Mesodermal cell (in vitro differentiated cells): ENCODE measurements around the gene UCP3. TPM values are rescaled to one million over a fixed set of nuclear protein-coding genes. Genes with fewer than 3 reads are reported as not detected.

Source experiments
- H3K27ac ChIP-seq: 2 replicates; pipeline ENCODE4 v1.7.0; 2013; ENCODE audit warnings: mild to moderate bottlenecking, low read depth, low read length, moderate library complexity; ENCODE audit not compliant: severe bottlenecking
- H3K36me3 ChIP-seq: 2 replicates; pipeline ENCODE4 v1.7.1; 2013; ENCODE audit warnings: mild to moderate bottlenecking, low read length, moderate library complexity; ENCODE audit not compliant: control insufficient read depth, insufficient read depth
- H3K4me1 ChIP-seq: one replicate; pipeline ENCODE4 v1.7.1; 2013; ENCODE audit warnings: mild to moderate bottlenecking, low read length; ENCODE audit not compliant: insufficient read depth, control insufficient read depth, poor library complexity, severe bottlenecking
- H3K4me3 ChIP-seq: 2 replicates; pipeline ENCODE4 v1.7.0; 2013; ENCODE audit warnings: low read length, control low read depth, mild to moderate bottlenecking; ENCODE audit not compliant: insufficient read depth, poor library complexity, severe bottlenecking; ENCODE audit errors: extremely low read depth
- H3K9me3 ChIP-seq: 2 replicates; pipeline ENCODE4 v1.7.1; 2013; ENCODE audit warnings: mild to moderate bottlenecking, low read length, moderate library complexity; ENCODE audit not compliant: control insufficient read depth
- WGBS, 2 experiments: methylation state at CpG; one replicate each; pipeline ENCODE4 v1.1.5; 2013; ENCODE audit warnings: missing lambda C conversion rate in 2 of 2; ENCODE audit not compliant: insufficient coverage in 2 of 2; 5-methylcytosine and 5-hydroxymethylcytosine counted together
- polyA plus RNA-seq, 2 experiments: library from polyadenylated mRNA; stranded (reverse); fragments of 50-300 nt; gene quantifications; one replicate each; pipeline ENCODE4 v1.2.3, GENCODE V29; 2013

The UCP3 gene, protein sequence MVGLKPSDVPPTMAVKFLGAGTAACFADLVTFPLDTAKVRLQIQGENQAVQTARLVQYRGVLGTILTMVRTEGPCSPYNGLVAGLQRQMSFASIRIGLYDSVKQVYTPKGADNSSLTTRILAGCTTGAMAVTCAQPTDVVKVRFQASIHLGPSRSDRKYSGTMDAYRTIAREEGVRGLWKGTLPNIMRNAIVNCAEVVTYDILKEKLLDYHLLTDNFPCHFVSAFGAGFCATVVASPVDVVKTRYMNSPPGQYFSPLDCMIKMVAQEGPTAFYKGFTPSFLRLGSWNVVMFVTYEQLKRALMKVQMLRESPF
- 0.26 TPM for polyA plus RNA-seq (2013, experiment 1 of 2)
- polyA plus RNA-seq (2013, experiment 2 of 2): 0.35 TPM

DNA sequence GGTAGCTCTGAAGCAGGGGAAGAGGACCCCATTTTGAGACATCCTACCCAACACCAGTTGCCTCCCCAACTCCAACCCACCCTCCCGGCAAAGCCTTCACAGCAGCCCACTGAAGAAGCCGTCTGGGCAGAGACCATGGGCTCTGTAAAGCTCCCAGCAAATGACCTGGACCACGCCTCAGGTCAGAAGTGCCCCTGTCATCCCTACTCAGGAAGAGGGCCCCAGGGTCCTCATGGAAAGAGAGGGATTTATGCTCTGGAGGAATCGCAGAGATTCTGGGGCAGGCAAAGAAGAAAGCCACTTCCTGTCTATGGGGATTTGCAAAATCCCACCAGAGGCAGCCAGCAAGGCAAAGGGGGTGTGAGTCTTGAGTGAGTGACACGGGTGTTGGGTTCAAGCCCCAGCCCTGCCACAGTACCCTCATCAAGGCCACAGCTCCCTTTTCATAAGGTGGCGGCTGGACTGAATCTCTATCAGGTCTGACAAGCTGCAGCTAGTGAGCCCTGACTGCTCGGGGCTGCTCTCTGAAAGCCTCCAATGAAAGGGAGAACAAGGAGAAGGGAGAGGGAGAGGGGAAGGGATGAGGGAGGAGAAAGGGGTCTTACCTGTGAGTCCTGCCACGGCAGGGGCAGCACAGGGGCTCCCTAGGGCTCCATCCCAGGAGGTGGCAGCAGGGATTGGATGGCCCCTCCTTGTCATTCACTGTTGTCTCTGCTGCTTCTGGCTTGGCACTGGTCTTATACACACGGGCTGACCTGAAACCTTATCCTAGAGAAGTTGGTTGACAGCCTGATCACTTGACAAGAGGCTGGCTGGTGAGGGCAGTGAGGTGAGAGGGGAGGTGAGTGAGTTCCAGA, at the start of gene UCP3:
Gene UCP3 (minus strand): TSS at position 713 of the 857 bp plus-strand sequence. CDS start 2,043 bp downstream, outside the sequence.
- Histone ChIP-seq H3K9me3 (no peaks in the 10 kb centered on the region), H3K36me3 (peaks cover 12% of the 10 kb centered on the region), H3K4me3 (no peak within 1 kb of the TSS), H3K4me1 (peaks cover 15% of the 10 kb centered on the region), H3K27ac (no peak within 1 kb of the TSS)
- 75 to 84% methylated on average over 5 to 6 of the region's 9 CpGs for WGBS, 2 experiments

DNA sequence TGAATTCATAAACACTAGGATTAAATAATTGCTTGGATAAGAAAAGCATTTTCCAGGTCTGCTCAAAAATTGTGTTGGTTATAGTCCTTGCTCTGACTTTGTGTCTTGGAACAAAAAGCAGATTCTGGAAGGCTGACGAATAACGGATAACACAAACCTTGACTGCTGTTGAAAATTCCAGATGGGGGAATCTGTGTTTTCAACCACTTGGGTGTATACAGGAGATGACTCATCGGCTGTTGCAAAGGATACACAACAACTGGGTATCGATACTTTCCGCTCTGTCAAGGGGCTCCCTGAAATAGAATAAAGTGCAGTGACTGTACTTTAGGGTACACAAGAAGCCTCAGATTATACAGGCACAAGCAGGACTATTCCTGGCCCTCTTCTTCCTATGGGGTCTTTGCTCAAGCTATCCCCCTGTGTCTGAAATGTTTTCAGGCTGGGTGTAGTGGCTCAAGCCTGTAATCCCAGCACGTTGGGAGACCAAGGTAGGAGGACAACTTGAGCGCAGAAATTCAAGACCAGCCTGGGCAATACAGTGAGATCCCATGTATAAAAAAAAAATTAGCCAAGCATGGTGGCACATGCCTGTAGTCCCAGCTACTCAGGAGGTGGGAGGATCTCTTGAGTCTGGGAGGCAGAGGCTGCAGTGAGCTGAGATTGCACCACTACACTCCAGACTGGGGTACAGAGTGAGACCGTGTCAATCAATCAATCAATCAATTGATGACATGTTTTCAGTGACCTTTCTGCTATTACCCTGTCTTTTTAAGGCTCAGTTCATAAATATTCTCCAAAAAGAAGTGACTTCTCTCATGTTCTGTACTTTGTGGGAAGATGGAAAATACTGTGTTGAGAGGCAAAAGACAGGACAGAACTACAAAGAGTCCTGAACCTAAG, 48.6 kb upstream of the UCP3 start:
- WGBS, 2 experiments: 90 to 93% methylated on average over 7 to 8 of the region's 8 CpGs
- peak overlapping the region; percentile 78 for H3K27ac ChIP-seq
- H3K4me1 ChIP-seq: peaks cover 23% of the 10 kb centered on the region
- H3K36me3 ChIP-seq: peaks cover 31% of the 10 kb centered on the region
- no peak overlapping the region for H3K4me3 ChIP-seq
- no peaks in the 10 kb centered on the region for H3K9me3 ChIP-seq

DNA sequence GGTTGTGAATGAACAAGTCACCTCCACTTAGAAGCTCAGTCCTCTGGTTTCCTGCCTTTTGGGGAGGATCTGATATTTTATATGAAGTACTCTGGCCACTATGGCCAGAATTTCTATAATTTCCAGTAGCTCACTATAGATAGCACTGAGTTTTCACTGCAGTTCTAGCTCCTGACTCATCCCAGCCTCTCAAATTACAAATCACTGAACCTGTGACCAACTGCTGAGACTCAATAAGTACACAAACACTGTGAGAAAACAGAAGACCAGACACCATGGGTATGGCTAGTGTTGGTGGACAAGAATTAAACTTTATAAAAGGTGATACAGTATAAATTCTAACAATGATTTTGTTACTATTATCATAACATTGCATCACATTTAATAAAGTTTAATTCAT, 47.1 kb upstream of the UCP3 start:
- Histone ChIP-seq H3K4me1 (peaks cover 23% of the 10 kb centered on the region), H3K9me3 (no peaks in the 10 kb centered on the region), H3K36me3 (peaks cover 36% of the 10 kb centered on the region), H3K27ac (peak overlapping the region; percentile 19), H3K4me3 (no peak overlapping the region)

DNA sequence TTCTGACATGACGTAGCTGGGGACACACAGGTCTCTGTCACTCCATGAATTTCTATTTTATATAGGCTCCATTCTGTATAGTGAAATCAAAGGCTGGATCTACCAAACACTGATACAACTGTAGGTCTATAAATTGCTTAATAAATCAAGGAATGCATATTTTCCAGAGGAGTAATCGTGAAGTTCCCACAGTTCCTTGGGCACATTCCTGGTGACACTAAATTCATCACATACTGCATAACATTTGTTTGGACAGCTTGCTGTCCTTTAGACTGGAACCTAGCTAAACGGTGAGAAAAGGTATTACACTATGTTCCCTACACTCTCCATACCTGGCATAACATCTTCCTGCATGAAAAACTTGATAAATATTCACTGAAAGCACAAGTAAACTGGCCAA, 41.6 kb upstream of the UCP3 start:
- Histone ChIP-seq H3K4me1 (no peaks in the 10 kb centered on the region), H3K4me3 (no peak overlapping the region), H3K9me3 (no peaks in the 10 kb centered on the region), H3K27ac (no peak overlapping the region), H3K36me3 (peaks cover 53% of the 10 kb centered on the region)
- WGBS, 2 experiments: 89 to 100% methylated on average over 2 of the region's 3 CpGs

DNA sequence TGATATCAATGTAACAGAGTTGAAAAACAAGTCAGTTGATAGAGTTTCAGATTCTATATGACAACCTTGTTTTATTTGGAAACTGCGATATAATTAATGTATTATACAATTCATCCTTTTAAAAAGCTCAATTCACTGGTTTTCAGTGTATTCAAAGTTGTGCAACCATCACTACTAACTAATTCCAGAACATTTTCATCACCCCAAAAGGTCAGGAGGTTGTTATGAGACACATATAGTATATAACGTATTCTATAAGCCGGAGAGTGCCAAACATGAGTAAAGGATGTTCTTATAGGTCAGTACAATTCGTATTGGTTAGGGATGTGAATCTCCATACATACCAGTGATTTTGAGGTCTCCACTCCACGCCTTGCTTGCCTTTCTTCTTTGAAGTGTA, 40.1 kb upstream of the UCP3 start:
- peaks cover 54% of the 10 kb centered on the region for H3K36me3 ChIP-seq
- WGBS, 2 experiments: no CpG with 5 or more reads among the region's 5 CpGs
- H3K27ac ChIP-seq: no peak overlapping the region
- no peak overlapping the region for H3K4me3 ChIP-seq
- H3K4me1 ChIP-seq: no peaks in the 10 kb centered on the region
- no peaks in the 10 kb centered on the region for H3K9me3 ChIP-seq

DNA sequence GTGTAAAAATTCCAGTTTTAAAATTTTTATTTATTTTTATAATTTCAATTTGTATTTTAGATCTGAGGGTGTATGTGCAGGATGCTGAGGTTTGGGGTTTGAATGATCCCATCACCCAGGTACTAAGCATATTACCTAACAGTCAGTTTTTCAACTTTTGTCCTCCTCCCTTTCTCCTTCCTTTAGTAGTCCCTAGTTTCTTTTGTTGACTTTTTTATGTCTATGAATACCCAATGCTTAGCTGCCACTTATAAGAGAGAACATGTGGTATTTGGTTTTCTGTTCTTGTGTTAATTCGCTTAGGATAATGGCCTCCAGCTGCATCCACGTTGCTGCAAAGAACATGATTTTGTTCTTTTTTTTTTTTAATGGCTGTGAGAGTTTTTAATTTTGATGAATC, 35.7 kb upstream of the UCP3 start:
- H3K36me3 ChIP-seq: peaks cover 59% of the 10 kb centered on the region
- no peak overlapping the region for H3K27ac ChIP-seq
- H3K4me1 ChIP-seq: no peaks in the 10 kb centered on the region
- 64% methylated on average over 2 of the region's 2 CpGs; no CpG with 5 or more reads in 1 of the 2 experiments for WGBS, 2 experiments
- H3K4me3 ChIP-seq: no peak overlapping the region
- H3K9me3 ChIP-seq: no peaks in the 10 kb centered on the region

DNA sequence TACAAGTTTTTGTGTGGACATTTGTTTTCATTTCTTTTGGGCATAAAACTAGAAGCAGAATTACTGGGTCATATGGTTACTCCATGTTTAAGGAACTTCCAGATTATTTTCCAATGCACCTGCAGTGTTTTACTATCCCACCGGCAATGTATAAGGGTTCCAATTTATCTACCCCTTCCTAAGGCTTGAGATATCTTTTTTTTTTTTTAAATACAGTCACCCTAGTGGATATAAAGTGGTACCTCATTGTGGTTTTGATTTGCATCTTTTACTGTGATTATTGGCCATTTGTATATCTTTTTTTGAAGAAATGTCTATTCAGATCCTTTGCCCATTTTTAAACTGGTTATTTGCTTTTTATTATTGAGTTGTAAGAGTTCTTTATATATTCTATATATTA, 34.6 kb upstream of the UCP3 start:
- peaks cover 65% of the 10 kb centered on the region for H3K36me3 ChIP-seq
- H3K4me1 ChIP-seq: no peaks in the 10 kb centered on the region
- no peaks in the 10 kb centered on the region for H3K9me3 ChIP-seq
- no CpG with 5 or more reads among the region's 1 CpG for WGBS, 2 experiments
- H3K4me3 ChIP-seq: no peak overlapping the region
- H3K27ac ChIP-seq: no peak overlapping the region

DNA sequence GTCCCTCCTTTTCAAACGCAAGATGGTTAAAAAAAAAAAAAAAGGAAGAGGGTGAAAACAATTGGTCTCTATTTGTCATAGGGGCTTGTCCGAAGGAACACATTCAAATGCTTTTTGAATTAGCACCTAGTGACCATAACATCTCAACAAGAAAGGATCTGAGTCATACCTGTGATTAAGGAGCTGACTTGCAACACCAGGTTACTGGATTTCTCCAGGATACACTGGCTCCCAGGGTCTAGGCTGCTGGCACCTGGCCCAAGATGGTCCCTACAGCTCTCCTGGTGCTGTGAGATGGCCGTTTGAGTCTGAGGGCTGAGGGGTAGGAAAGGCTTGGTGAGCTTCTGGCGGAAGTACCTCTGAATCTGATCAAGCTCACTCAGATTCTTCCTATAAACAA, 28.4 kb upstream of the UCP3 start:
- no peaks in the 10 kb centered on the region for H3K4me1 ChIP-seq
- H3K27ac ChIP-seq: no peak overlapping the region
- WGBS, 2 experiments: 83% methylated on average over 1 of the region's 4 CpGs; no CpG with 5 or more reads in 1 of the 2 experiments
- H3K4me3 ChIP-seq: no peak overlapping the region
- no peaks in the 10 kb centered on the region for H3K9me3 ChIP-seq
- peaks cover 77% of the 10 kb centered on the region for H3K36me3 ChIP-seq

DNA sequence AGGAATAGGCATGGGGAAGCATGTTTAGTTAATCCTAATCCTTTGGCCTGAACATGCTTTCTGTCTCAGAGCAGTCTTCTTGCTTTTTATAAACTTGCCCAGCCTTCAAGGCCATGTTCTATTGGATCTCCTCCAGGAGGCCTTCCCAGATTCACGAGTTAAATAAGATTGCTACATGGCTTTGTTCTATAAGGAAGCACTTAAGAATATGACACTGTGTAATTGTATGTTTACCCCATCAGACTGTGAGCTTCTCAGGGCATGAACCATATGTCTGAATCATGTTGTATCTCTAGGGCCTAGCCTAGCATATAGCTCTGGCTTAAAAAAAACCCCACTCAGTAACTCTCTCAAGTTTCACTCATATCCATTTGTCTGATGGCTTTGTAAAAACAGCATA, 26.4 kb upstream of the UCP3 start:
- Histone ChIP-seq H3K4me3 (no peak overlapping the region), H3K4me1 (no peaks in the 10 kb centered on the region), H3K36me3 (peaks cover 69% of the 10 kb centered on the region), H3K9me3 (no peaks in the 10 kb centered on the region), H3K27ac (no peak overlapping the region)
- no CpG with 5 or more reads among the region's 1 CpG for WGBS, 2 experiments

DNA sequence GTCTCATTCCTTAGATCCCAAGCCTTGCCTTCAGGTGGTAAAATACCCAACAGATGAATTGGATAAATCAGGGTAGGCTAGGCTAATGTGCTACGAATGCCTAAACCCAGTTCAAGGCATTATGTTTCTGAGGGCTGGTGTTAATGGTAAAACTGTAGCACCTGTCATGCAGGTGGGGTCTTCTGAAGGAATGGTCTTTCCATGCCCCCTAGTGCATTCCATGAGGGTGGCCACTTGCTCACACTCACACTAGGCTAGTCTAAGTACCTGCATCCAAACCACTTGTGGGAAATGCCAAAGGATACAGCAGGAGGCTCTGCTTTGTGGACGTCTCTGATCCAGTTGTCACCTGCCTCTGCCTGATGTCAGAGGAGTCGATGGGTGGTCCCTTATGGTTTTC, 24.2 kb upstream of the UCP3 start:
- no peak overlapping the region for H3K27ac ChIP-seq
- no peak overlapping the region for H3K4me3 ChIP-seq
- WGBS, 2 experiments: 89 to 98% methylated on average over 3 of the region's 3 CpGs
- H3K36me3 ChIP-seq: peaks cover 52% of the 10 kb centered on the region
- no peaks in the 10 kb centered on the region for H3K4me1 ChIP-seq
- no peaks in the 10 kb centered on the region for H3K9me3 ChIP-seq
